Ascending aorta (tissue), 2 donors: ENCODE data around the gene ARFGAP3. TPM values are rescaled to one million over a fixed set of nuclear protein-coding genes. Genes with fewer than 3 reads are reported as not detected.
A peak's percentile ranks its signal among the peaks of the same experiment; 100 is the strongest.

ENCODE experiments used
- DNase-seq, 2 donors: peaks; one replicate each; pipeline ENCODE4 v3.0.0-alpha.2; 2019; ENCODE audit warnings: low spot score in 2 of 2
- H3K27ac ChIP-seq, 2 donors: fragments of 200-600 bp; sonication (generic); one replicate each; pipeline ENCODE4 v1.5.1; 2016 to 2017; ENCODE audit warnings: mild to moderate bottlenecking in 1 of 2
- H3K27me3 ChIP-seq: fragments of 200-600 bp; sonication (generic); one replicate; pipeline ENCODE4 v1.5.1; 2017
- H3K36me3 ChIP-seq, 2 donors: fragments of 200-600 bp; sonication (generic); one replicate each; pipeline ENCODE4 v1.5.1; 2016
- H3K4me1 ChIP-seq, 2 donors: fragments of 200-600 bp; sonication (generic); one replicate each; pipeline ENCODE4 v1.5.1; 2016 to 2017; ENCODE audit warnings: mild to moderate bottlenecking in 1 of 2
- H3K4me3 ChIP-seq, 2 donors: fragments of 200-600 bp; sonication (generic); one replicate each; pipeline ENCODE4 v1.5.1; 2016 to 2017; ENCODE audit warnings: mild to moderate bottlenecking in 1 of 2
- H3K9me3 ChIP-seq, 2 donors: fragments of 200-600 bp; sonication (generic); one replicate each; pipeline ENCODE4 v1.5.1; 2016
- intact Hi-C: fragments of 100-400 bp; cut with DNase I; formaldehyde crosslinking; loops from one replicate; pipeline ENCODE4 v1.15.1; 2023
- total RNA-seq: library from RNA; depleted of rRNA; stranded (reverse); fragments of >200 nt; gene quantifications from one replicate; pipeline ENCODE4 v1.1.0, GENCODE V29; 2016
- TF ChIP-seq, protein P1 (sequence below), 3 experiments: fragments of 200-600 bp in 2 of 3; fragments of 450-650 bp in 1 of 3; sonication (generic) in 2 of 3; IDR thresholded peaks; one replicate each; pipeline ENCODE4 v1.5.1; 2016 to 2019; ENCODE audit warnings: antibody characterized with exemption in 3 of 3, mild to moderate bottlenecking in 1 of 3, moderate library complexity in 1 of 3

The ARFGAP3 gene
- total RNA-seq, 1 donor from 2014 or later: 21.6 TPM

GRCh38 chr22:42860968-42861367 is 3.9 kb upstream of the ARFGAP3 start:
- Histone ChIP-seq H3K9me3 (no peaks in the 10 kb centered on the region), H3K4me3 (no peak overlapping the region), H3K27ac (peak overlapping the region; percentile 1 to 31), H3K4me1 (peaks cover 0 to 8% of the 10 kb centered on the region in 2 donors), H3K27me3 (no peaks in the 10 kb centered on the region), H3K36me3 (no peaks in the 10 kb centered on the region)
- DNase-seq: no peak
- TF ChIP-seq, protein P1, sequence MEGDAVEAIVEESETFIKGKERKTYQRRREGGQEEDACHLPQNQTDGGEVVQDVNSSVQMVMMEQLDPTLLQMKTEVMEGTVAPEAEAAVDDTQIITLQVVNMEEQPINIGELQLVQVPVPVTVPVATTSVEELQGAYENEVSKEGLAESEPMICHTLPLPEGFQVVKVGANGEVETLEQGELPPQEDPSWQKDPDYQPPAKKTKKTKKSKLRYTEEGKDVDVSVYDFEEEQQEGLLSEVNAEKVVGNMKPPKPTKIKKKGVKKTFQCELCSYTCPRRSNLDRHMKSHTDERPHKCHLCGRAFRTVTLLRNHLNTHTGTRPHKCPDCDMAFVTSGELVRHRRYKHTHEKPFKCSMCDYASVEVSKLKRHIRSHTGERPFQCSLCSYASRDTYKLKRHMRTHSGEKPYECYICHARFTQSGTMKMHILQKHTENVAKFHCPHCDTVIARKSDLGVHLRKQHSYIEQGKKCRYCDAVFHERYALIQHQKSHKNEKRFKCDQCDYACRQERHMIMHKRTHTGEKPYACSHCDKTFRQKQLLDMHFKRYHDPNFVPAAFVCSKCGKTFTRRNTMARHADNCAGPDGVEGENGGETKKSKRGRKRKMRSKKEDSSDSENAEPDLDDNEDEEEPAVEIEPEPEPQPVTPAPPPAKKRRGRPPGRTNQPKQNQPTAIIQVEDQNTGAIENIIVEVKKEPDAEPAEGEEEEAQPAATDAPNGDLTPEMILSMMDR (IDR thresholded peaks at IDR 0.05): no peak
- intact Hi-C loops: no loop called here

DNA sequence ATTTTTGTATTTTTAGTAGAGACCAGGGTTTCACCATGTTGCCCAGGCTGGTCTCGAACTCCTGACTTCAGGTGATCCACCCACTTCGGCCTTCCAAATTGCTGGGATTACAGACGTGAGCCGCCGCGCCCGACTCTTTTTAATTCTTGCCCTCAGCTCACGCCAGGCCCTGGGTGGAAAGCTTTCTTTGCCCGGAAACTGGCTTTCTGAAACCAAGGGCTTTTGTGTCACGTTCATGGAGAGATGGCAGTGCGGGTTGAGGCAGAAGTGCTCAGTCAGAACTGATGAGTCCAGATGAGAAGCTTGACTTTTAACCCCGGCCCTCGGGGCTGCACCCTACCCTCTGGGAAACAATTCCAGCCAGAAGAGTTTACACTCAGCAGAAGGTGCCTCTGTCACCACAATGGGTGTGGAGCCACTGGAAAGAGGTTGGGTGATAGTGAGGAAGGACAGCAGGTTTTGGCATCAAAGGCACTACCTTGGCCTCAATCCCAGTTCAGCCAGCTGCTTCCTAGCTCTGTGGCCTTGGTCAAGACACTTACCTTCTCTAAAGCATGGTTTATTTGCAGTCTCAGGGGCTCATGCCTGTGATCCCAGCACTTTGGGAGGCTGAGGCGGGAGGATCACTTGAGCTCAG is 890 bp upstream of the ARFGAP3 start:
- H3K4me1 ChIP-seq: peaks cover 8 to 21% of the 10 kb centered on the region in 2 donors
- H3K4me3 ChIP-seq: peak overlapping the region; percentile 68 to 96
- peak overlapping the region; percentile 94 to 99 for H3K27ac ChIP-seq
- DNase-seq: no peak
- TF ChIP-seq, protein P1 (IDR thresholded peaks at IDR 0.05): no peak
- H3K27me3 ChIP-seq: no peaks in the 10 kb centered on the region
- no peaks in the 10 kb centered on the region for H3K36me3 ChIP-seq
- intact Hi-C loops: loop anchor here (1.0 to 5.0 kb wide), 3 partner anchors 84 to 223 kb away; partner anchors contain the start of gene CYB5R3
- H3K9me3 ChIP-seq: no peaks in the 10 kb centered on the region

DNA sequence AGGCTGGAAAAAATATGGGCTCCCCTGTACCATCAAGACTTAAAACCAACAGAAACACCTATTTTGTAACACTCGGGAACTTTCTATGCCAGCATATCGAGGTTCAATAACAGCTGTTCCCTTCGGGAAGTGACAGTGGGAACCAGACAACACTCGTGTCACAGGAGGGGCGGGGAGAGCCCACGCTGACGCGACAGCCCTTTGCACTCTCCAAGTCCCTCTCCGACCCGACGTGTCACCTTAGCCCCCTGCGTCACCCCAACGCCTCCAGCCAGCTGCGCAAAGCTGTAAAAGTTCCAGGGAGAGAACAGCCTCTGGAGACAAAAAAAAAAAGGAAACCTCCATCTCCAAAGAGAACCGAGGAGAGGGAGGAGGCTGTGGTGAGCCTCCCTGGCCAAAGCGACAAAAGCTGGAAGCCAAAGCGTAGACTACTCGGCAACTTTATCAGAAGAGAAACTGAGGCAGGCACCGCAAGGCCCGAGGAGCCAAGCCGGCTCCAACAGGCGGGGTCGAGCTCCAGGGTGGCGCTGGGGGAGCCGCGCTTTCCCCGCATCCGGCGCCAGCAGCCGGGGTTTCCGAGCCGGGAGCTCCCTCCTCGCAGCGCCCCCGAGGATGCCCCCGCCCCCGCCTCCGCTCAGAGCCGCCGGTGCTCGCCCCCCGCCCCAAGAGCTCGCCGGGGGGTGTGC is 751 bp downstream of the ARFGAP3 start:
- no peaks in the 10 kb centered on the region for H3K27me3 ChIP-seq
- peak overlapping the region; percentile 94 to 99 for H3K27ac ChIP-seq
- no peaks in the 10 kb centered on the region for H3K9me3 ChIP-seq
- DNase-seq: peak; percentile 44 to 88
- TF ChIP-seq, protein P1 (IDR thresholded peaks at IDR 0.05): no peak
- H3K36me3 ChIP-seq: no peaks in the 10 kb centered on the region
- H3K4me1 ChIP-seq: peaks cover 8 to 21% of the 10 kb centered on the region in 2 donors
- intact Hi-C loops: loop anchor here (5.0 kb wide), 2 partner anchors 86 to 209 kb away; partner anchors contain the start of gene CYB5R3
- peak overlapping the region; percentile 68 to 96 for H3K4me3 ChIP-seq

DNA sequence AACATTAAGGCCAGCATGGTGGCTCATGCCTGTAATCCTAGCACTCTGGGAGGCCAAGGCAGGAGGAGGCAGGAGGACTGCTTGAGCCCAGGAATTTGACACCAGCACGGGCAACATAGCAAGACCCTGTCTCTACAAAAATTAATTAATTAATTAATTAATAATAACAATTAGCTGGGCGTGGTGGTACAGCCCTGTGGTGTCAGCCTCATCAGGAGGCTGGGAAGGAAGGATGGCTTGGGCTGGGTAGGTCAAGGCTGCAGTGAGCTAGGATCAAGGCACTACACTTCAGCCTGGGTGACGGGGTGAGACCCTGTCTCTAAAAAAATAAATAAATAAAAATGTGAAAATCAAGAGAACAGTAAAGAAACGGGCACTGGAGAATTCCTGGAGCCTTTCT is 1.4 kb downstream of the ARFGAP3 start:
- intact Hi-C loops: loop anchor here (5.0 kb wide), 2 partner anchors 87 to 208 kb away; partner anchors contain the start of gene CYB5R3
- TF ChIP-seq, protein P1 (IDR thresholded peaks at IDR 0.05): no peak
- H3K9me3 ChIP-seq: no peaks in the 10 kb centered on the region
- H3K4me1 ChIP-seq: peaks cover 8 to 21% of the 10 kb centered on the region in 2 donors
- no peaks in the 10 kb centered on the region for H3K27me3 ChIP-seq
- DNase-seq: no peak
- peak overlapping the region; percentile 68 to 96 for H3K4me3 ChIP-seq
- no peaks in the 10 kb centered on the region for H3K36me3 ChIP-seq
- H3K27ac ChIP-seq: peak overlapping the region; percentile 94 to 99

GRCh38 chr22:42855211-42855610 is 1.9 kb downstream of the ARFGAP3 start:
- TF ChIP-seq, protein P1 (IDR thresholded peaks at IDR 0.05): no peak
- no peaks in the 10 kb centered on the region for H3K27me3 ChIP-seq
- intact Hi-C loops: loop anchor here (5.0 kb wide), 2 partner anchors 87 to 208 kb away; partner anchors contain the start of gene CYB5R3
- DNase-seq: peak in 1 of 2 donors; percentile 62
- H3K27ac ChIP-seq: peak overlapping the region; percentile 94 to 99
- no peaks in the 10 kb centered on the region for H3K36me3 ChIP-seq
- H3K4me3 ChIP-seq: peak overlapping the region; percentile 68 to 96
- no peaks in the 10 kb centered on the region for H3K9me3 ChIP-seq
- H3K4me1 ChIP-seq: peaks cover 8 to 21% of the 10 kb centered on the region in 2 donors
